LNCAP (cell line): ENCODE measurements around the gene HNRNPA3.
A peak's percentile ranks its signal among the peaks of the same experiment; 100 is the strongest.

ENCODE experiments used
- TF ChIP-seq, protein P1 (sequence below): fragments of 450-650 bp; IDR thresholded peaks from 2 replicates; pipeline ENCODE4 v1.5.1; 2017; ENCODE audit warnings: mild to moderate bottlenecking

The HNRNPA3 gene

DNA sequence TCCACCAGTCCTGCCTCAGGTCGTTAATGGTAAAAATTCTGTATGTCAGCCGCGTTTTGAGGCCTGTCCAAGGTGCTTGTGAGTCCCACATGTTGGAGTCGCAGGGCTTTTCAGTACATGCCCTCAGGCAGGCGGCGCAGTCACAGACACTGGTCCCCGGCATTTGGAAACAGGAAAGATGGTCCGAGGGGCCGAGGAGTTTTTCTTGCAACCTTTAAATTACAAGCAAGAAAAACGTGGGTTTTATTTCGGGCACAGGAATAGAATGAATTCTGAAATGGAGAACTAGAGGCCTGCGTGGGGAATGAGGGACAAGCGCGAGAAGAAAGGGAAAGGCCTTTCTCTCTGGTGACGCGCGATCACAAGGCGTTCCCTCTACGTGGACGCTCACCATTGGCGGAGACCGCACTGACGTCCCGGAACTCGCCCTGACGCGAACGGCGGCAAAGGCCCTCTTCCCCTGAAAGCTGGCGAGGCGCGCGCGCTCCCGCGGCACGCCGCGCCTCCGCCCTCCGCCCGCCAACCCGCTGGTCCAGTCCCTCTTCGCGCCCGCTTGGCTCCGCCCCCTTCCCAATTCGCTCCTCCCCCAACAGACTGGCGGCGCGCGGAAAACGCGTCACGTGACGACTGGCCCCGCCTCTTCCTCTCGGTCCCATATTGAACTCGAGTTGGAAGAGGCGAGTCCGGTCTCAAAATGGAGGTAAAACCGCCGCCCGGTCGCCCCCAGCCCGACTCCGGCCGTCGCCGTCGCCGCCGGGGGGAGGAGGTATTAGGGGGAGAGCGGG is at the start of gene HNRNPA3:
Gene HNRNPA3, plus strand, starts transcription at position 689 of the 785 bp plus-strand sequence. Its CDS starts 6 bp downstream, at position 695.
- TF ChIP-seq, protein P1, sequence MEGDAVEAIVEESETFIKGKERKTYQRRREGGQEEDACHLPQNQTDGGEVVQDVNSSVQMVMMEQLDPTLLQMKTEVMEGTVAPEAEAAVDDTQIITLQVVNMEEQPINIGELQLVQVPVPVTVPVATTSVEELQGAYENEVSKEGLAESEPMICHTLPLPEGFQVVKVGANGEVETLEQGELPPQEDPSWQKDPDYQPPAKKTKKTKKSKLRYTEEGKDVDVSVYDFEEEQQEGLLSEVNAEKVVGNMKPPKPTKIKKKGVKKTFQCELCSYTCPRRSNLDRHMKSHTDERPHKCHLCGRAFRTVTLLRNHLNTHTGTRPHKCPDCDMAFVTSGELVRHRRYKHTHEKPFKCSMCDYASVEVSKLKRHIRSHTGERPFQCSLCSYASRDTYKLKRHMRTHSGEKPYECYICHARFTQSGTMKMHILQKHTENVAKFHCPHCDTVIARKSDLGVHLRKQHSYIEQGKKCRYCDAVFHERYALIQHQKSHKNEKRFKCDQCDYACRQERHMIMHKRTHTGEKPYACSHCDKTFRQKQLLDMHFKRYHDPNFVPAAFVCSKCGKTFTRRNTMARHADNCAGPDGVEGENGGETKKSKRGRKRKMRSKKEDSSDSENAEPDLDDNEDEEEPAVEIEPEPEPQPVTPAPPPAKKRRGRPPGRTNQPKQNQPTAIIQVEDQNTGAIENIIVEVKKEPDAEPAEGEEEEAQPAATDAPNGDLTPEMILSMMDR, result no peak

DNA sequence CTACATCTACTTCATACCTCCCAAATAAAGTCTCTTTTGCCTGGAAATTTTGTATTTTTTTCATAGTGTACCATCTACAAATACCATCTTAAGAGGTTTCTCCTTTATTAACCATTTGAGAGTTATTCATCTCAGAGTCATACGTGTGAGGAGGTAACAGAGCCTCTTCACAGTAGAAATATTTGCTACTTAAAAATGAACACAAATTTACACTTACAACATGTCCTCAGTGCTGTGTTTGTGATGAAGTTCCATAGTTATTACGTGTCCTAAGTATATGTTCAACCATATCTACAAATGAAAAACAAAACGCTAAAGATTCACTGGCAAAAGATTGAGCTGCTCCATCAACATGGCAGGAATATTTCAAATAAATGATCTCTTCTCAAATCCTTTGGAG is 48.5 kb upstream of the HNRNPA3 start:
- TF ChIP-seq, protein P1, result no peak

DNA sequence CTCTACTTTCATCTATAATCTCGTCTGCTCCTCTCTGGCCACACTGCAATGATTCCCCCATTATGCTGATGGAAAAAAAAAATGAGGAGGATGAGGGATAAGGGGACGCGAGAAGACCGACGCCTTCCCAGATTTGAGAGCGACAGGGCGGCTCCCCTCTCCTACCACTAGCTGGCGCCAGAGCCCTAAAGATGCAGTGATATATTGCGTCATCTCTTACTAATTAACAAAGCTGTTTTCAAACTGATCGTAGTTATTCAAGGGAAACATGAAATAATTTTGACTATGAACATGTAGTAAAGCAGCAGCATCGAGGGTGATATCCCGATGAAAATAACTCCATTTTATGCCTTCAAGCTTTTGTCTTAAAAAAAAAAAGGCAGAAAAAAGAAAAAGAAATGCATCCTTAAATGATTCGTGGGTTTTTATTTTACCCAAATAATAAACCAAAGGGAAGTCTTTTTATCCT is 48.0 kb upstream of the HNRNPA3 start:
- TF ChIP-seq, protein P1, result peak; percentile 99

DNA sequence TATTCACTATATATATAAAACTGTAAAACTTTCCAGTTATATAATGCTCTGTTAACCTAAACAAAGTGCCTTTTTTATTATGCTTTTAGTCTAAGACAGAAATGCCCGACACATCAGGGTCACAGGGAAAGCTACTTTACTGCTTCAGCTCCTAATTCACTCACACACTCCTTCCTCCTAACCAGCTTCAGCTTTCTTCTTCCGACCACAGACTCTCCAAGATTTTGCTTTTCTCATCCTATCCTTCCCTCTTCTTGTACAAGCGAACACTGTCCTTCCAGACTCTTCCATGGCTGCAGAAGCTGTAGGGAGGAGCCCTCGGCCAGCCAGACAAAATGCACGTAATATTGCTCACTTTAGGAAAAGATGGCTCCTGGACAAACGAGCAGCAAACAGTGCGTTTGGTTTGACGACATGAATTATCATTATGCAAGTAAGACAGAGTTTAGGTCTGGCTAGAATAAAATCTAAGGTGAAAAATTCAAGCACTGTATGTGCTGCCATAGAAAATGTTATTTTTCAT is 47.5 kb upstream of the HNRNPA3 start:
- TF ChIP-seq, protein P1, result no peak

DNA sequence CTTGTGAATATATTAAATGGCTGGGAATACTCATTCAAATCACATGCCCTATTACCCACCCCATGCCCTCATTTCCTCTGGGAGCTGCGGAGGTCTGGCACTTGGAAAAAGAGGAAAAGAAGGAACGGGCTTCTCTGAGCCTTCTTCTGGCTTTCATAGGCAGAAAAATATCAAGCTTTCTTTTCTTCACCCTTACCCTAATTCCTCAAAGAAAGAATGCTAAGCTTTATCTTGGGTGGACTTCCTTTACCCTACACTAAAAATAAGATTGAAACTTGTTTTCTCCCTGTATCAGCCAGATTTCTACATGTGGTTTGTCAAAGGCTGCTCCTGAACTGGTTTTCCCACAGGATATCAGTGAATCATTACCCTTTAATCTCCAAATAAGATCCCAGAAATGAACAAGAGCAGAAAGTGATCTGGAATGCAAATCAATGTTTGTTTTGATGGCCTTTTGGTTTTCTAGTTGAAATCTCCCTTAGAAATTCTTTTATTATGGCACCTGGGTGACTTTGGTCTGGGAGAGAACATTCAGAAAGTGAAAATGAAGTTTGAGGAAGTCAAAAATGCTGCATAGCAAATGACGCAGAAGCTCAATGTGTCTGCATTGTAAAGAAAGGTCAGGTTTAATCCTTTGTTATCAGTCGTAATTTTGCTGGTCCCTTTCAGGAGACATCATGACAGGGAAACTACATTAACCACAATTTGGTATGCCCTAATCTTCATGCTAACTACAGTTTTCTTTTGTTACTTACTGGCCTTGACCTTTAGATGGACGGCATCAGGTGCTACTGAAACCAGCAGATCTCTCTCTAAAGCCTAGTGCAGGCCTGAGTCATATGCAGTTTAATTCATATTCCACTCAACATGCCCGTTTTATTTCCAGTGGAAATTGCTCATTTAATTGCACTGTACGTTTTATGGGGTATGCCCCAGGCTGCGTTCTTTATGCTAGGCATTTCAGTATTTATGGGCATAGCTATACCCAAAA is 46.6 kb upstream of the HNRNPA3 start:
- TF ChIP-seq, protein P1, result no peak

DNA sequence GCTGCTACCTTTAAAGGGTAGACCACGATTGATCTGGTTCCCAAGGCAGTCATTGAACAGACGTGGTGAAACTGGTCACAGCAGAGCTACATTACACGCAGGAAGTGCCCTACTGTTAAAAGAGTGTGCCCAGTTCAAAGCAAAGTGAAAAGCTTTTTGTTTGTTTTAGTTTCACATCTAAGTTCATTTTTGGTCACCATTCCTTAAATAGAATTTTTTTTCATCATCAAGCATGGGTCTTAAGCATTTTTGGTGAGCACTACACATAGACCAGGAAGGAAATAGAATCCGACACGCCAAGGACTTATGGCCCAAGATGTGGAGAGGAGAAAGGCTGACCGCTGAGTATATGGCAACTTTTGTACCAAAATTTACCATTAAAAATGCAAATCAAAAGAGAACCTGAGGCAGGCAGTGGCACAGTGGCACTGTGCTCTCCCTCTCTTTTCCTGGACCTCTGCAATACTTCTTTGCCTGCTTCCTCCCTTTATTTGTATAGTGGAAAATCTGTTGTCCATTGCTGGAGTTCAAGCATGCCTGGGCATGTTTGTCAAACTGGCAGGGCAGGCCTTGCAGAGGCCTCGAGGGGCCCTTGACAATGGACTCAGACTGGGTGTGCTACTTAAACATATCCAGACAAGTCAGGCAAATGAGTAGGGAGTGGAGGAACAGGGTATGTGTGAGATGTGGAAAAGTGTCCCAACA is 42.6 kb upstream of the HNRNPA3 start:
- TF ChIP-seq, protein P1, result no peak

DNA sequence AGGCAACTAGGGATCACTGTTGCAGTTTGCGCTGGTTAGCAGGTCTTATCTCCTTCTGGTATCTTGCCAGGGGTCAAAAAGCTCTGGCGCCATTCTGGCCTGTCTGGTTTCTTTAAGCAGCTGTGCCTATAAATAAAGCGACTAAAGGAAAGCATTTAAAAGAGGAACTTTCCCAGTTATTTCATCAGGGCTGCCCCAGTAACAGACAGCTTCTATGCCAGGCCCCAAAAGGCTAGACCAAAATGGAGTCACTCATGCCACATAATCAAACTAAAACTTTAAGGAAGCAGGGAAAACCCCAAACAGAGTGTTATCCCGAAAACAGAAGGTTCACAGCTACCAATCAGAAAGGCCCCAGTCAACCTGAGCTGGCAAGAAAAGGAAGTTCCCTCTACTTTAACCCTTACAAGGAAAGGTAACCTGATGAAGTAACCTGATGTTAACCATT is 41.2 kb upstream of the HNRNPA3 start:
- TF ChIP-seq, protein P1, result no peak
